ENCODE results near the gene DNAH8. TPM values are rescaled to one million over a fixed set of nuclear protein-coding genes. Genes with fewer than 3 reads are reported as not detected.

DNAH8 gene
- total RNA-seq, 4 donors from 2014 or later, result 0.22 TPM; not detected in 3

DNA sequence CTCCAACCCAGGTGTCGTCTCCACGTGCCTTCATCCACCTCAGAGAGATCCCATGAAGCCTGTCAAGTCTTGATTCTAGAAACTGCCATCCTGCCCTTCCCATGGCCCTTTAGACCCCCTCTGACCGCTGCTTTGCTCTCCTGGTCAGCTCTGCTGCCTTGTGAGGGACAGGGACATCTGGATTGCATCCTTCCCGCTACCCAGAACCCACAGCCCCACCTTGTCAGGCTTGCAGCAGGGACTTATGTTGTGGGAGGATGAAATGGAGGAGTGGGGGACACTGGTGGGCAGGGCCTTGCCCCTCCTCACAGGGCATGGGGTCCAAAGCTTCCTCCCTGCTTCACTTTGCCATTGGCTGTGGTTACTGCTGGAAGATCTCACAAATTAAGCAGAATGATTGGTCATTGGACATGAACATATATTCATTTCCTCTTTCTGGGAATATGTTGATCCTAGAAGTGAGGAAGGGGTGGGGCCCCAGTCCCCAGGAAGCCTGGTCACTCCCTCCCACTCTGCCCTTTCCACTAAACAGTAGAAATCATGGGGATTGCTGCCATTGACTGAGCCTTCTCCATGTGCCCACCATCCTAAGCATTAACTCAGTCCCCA is 338.0 kb downstream of the DNAH8 start:
- 73 to 84% methylated on average over 4 of the region's 4 CpGs for WGBS, 2 donors
- Histone ChIP-seq H3K36me3 (no peaks in the 10 kb centered on the region), H3K4me3 (no peak overlapping the region), H3K27me3 (peaks cover 0 to 35% of the 10 kb centered on the region in 2 donors), H3K9me3 (no peaks in the 10 kb centered on the region), H3K4me1 (peaks cover 0 to 12% (median 5%) of the 10 kb centered on the region in 4 donors), H3K27ac (no peak overlapping the region)
- no peak for DNase-seq (ENCODE audit: low spot score in 2 of 2)
- no peak for TF ChIP-seq EP300 (IDR thresholded peaks at IDR 0.05)
- no peak for TF ChIP-seq POLR2A (IDR thresholded peaks at IDR 0.05)
- TF ChIP-seq, protein P1, sequence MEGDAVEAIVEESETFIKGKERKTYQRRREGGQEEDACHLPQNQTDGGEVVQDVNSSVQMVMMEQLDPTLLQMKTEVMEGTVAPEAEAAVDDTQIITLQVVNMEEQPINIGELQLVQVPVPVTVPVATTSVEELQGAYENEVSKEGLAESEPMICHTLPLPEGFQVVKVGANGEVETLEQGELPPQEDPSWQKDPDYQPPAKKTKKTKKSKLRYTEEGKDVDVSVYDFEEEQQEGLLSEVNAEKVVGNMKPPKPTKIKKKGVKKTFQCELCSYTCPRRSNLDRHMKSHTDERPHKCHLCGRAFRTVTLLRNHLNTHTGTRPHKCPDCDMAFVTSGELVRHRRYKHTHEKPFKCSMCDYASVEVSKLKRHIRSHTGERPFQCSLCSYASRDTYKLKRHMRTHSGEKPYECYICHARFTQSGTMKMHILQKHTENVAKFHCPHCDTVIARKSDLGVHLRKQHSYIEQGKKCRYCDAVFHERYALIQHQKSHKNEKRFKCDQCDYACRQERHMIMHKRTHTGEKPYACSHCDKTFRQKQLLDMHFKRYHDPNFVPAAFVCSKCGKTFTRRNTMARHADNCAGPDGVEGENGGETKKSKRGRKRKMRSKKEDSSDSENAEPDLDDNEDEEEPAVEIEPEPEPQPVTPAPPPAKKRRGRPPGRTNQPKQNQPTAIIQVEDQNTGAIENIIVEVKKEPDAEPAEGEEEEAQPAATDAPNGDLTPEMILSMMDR (IDR thresholded peaks at IDR 0.05), result no peak

GRCh38 chr6:39053854-39054576 is 338.9 kb downstream of the DNAH8 start:
- 58 to 60% methylated on average over 9 of the region's 9 CpGs for WGBS, 2 donors
- H3K27ac ChIP-seq, result no peak overlapping the region
- H3K4me1 ChIP-seq, result peaks cover 0 to 3% (median 1%) of the 10 kb centered on the region in 4 donors
- H3K4me3 ChIP-seq, result no peak overlapping the region
- no peaks in the 10 kb centered on the region for H3K9me3 ChIP-seq
- DNase-seq (ENCODE audit: low spot score in 2 of 2), result no peak
- TF ChIP-seq EP300 (IDR thresholded peaks at IDR 0.05), result no peak
- TF ChIP-seq, protein P1 (IDR thresholded peaks at IDR 0.05), result no peak
- no peak for TF ChIP-seq POLR2A (IDR thresholded peaks at IDR 0.05)
- H3K36me3 ChIP-seq, result no peaks in the 10 kb centered on the region
- H3K27me3 ChIP-seq, result peaks cover 0 to 28% of the 10 kb centered on the region in 2 donors

GRCh38 chr6:39054577-39055142 is 339.5 kb downstream of the DNAH8 start:
- TF ChIP-seq, protein P1 (IDR thresholded peaks at IDR 0.05), result no peak
- TF ChIP-seq POLR2A (IDR thresholded peaks at IDR 0.05), result no peak
- no peak for TF ChIP-seq EP300 (IDR thresholded peaks at IDR 0.05)
- Histone ChIP-seq H3K27ac (no peak overlapping the region), H3K9me3 (no peaks in the 10 kb centered on the region), H3K27me3 (peaks cover 0 to 24% of the 10 kb centered on the region in 2 donors), H3K4me1 (no peaks in the 10 kb centered on the region), H3K36me3 (no peaks in the 10 kb centered on the region), H3K4me3 (no peak overlapping the region)
- 70 to 74% methylated on average over 9 of the region's 9 CpGs for WGBS, 2 donors
- DNase-seq (ENCODE audit: low spot score in 2 of 2), result no peak

DNA sequence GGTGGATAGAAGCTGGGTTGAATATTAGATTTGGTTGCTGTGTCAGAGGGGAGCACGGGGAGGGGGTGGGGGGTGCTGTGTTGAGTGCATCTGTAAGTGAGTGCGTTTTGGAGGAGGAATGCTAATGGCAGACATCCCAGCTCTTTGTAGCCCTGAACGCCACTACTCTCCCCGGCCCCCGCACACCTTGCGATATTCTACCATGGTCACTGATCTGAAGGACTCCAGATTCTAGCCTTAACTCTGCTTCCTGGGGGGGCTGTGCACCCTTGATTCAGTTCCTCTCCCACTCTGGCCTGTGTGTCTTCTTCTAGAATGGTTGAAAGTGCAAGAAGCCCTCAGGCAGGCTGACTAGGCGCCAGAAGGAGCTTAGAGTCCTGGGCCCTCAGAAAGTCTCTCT is 340.6 kb downstream of the DNAH8 start:
- Histone ChIP-seq H3K36me3 (no peaks in the 10 kb centered on the region), H3K27me3 (peaks cover 0 to 27% of the 10 kb centered on the region in 2 donors), H3K27ac (no peak overlapping the region), H3K4me1 (no peaks in the 10 kb centered on the region), H3K9me3 (no peaks in the 10 kb centered on the region), H3K4me3 (no peak overlapping the region)
- no peak for DNase-seq (ENCODE audit: low spot score in 2 of 2)
- WGBS, 2 donors, result 81 to 83% methylated on average over 7 of the region's 7 CpGs
- TF ChIP-seq, protein P1 (IDR thresholded peaks at IDR 0.05), result no peak
- TF ChIP-seq EP300 (IDR thresholded peaks at IDR 0.05) (no peak), POLR2A (IDR thresholded peaks at IDR 0.05) (no peak)

DNA sequence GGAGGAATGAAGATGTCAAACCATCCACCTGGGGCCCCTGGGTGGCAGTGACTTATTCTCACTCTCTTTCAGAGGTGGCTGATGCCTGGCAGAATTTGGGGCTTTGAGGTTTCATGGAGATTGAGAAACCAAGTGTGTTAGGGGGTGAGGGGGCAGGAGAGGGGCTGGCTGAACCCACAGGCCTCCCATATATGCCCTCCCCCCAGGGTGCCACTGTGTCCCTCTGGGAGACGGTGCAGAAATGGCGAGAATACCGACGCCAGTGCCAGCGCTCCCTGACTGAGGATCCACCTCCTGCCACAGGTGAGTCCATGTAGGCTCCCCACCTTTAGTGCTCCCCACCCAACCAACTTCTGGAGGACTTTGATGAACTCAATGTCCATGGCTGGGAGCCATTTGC is 341.1 kb downstream of the DNAH8 start:
- no peaks in the 10 kb centered on the region for H3K9me3 ChIP-seq
- peaks cover 0 to 27% of the 10 kb centered on the region in 2 donors for H3K27me3 ChIP-seq
- H3K27ac ChIP-seq, result no peak overlapping the region
- TF ChIP-seq POLR2A (IDR thresholded peaks at IDR 0.05), result no peak
- TF ChIP-seq, protein P1 (IDR thresholded peaks at IDR 0.05), result no peak
- TF ChIP-seq EP300 (IDR thresholded peaks at IDR 0.05), result no peak
- H3K4me3 ChIP-seq, result no peak overlapping the region
- no peaks in the 10 kb centered on the region for H3K4me1 ChIP-seq
- WGBS, 2 donors, result 87 to 91% methylated on average over 5 of the region's 5 CpGs
- DNase-seq (ENCODE audit: low spot score in 2 of 2), result no peak
- no peaks in the 10 kb centered on the region for H3K36me3 ChIP-seq

All from tibial nerve (tissue), 4 donors.